ENCODE results near the gene OR6C70. TPM values are rescaled to one million over a fixed set of nuclear protein-coding genes. Genes with fewer than 3 reads are reported as not detected.

Gene OR6C70
- total and polyA plus RNA-seq, 9 of the 15 experiments (the other 6 are each of a cell fraction or from before 2014, with no cell fraction given) = not detected

DNA sequence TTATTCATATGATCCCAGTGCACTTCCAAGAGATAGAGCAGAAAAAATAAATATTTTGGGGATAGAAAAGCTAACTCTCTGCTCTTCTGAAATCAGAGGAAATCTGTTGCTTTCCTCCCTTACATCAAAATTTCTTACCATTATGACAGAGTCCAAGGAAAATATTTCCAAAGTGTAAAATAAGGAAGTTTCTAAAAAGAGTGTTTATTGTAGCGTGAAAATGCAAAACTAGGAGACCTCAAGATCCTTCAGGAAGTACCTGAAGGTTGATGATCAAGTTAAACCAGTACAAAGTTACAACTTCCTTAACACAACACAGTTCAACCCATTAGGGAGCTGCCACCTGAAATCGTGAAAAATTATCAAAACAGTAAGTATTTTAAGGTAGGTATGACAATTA, 26.2 kb downstream of the OR6C70 start, which contains the start of gene OR6C2:
TSS of gene OR6C2 (plus strand) at position 301 of the 400 bp plus-strand sequence. CDS start 8,138 bp downstream, outside the sequence.
- H3K9ac ChIP-seq (ENCODE audit: insufficient read depth in 1 of 2, low read depth in 2 of 2, low read length in 2 of 2) = no peak within 1 kb of the TSS
- no TSS peak for BruUV-seq (replicated peaks)
- H3K9me3 ChIP-seq (replicated peaks; ENCODE audit: control insufficient read depth, insufficient read depth, low read depth, low read length) = no peaks in the 10 kb centered on the region
- no peaks in the 10 kb centered on the region for H4K20me1 ChIP-seq (replicated peaks; ENCODE audit: control insufficient read depth, insufficient read depth, low read length)
- no peaks in the 10 kb centered on the region for H3K36me3 ChIP-seq (ENCODE audit: control insufficient read depth, insufficient read depth, low read length)
- ATAC-seq (no peak), FAIRE-seq (no peak), DNase-seq (ENCODE audit: extremely low read depth in 1 of 4, low spot score in 3 of 4) (no peak)
- intact Hi-C loops (cut with micrococcal nuclease) (loop anchor here (10.0 kb wide), 1 partner anchor 259 kb away; no protein-coding TSS in a partner anchor), in situ Hi-C loops (cut with MboI) (no loop called here)
- H3K4me3 ChIP-seq = no peak within 1 kb of the TSS
- H3K4me1 ChIP-seq (replicated peaks in 1 of 2; ENCODE audit: control insufficient read depth in 2 of 2, insufficient read depth in 2 of 2, low read length in 2 of 2) = no peaks in the 10 kb centered on the region
- H3K9me1 ChIP-seq (ENCODE audit: control insufficient read depth, insufficient read depth, low read length) = no peaks in the 10 kb centered on the region
- 0% methylated on average over 2 of the region's 2 CpGs for WGBS (ENCODE audit: insufficient coverage, low coverage, missing lambda C conversion rate)
- CTCF ChIA-PET (ENCODE audit: low intra/inter-chr PET ratio) = interaction anchor here (0.8 kb wide), 1 partner anchor 176 kb away, joined by 3 read pairs; no protein-coding TSS in a partner anchor
- no peaks in the 10 kb centered on the region for H3K79me2 ChIP-seq (ENCODE audit: control insufficient read depth, insufficient read depth, low read length)
- POLR2A ChIA-PET = no interaction called here
- no peak within 1 kb of the TSS for H3K27ac ChIP-seq (ENCODE audit: extremely low read depth, low read depth, low read length)
- H2AFZ ChIP-seq (ENCODE audit: low read depth, low read length) = no peak within 1 kb of the TSS
- no peak within 1 kb of the TSS for H3K4me2 ChIP-seq (ENCODE audit: insufficient read depth, low read length)
- no peaks in the 10 kb centered on the region for H3K27me3 ChIP-seq (ENCODE audit: control insufficient read depth in 2 of 2, insufficient read depth in 2 of 2, low read length in 2 of 2)
- TF ChIP-seq, protein P1, sequence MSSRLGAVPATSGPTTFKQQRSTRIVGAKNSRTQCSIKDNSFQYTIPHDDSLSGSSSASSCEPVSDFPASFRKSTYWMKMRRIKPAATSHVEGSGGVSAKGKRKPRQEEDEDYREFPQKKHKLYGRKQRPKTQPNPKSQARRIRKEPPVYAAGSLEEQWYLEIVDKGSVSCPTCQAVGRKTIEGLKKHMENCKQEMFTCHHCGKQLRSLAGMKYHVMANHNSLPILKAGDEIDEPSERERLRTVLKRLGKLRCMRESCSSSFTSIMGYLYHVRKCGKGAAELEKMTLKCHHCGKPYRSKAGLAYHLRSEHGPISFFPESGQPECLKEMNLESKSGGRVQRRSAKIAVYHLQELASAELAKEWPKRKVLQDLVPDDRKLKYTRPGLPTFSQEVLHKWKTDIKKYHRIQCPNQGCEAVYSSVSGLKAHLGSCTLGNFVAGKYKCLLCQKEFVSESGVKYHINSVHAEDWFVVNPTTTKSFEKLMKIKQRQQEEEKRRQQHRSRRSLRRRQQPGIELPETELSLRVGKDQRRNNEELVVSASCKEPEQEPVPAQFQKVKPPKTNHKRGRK (tag; IDR thresholded peaks at IDR 0.05) = no peak
- TF ChIP-seq RB1 (IDR thresholded peaks at IDR 0.05; ENCODE audit: low read depth) (no peak), TRIM24 (IDR thresholded peaks at IDR 0.05) (no peak), STAT5B (CRISPR knock-in tag; IDR thresholded peaks at IDR 0.05) (no peak), TRIM28 (IDR thresholded peaks at IDR 0.05) (no peak), ZEB2 (IDR thresholded peaks at IDR 0.05) (no peak), MYBL2 (IDR thresholded peaks at IDR 0.05; ENCODE audit: low read depth) (no peak), MYBL2 (CRISPR knock-in tag; IDR thresholded peaks at IDR 0.05; ENCODE audit: borderline replicate concordance) (no peak), ZNF124 (CRISPR knock-in tag; IDR thresholded peaks at IDR 0.05) (no peak), CTBP1 (IDR thresholded peaks at IDR 0.05; ENCODE audit: borderline replicate concordance) (no peak), ZNF121 (CRISPR knock-in tag; conservative IDR thresholded peaks at IDR 0.05) (no peak)
- TF ChIP-seq, protein P2, sequence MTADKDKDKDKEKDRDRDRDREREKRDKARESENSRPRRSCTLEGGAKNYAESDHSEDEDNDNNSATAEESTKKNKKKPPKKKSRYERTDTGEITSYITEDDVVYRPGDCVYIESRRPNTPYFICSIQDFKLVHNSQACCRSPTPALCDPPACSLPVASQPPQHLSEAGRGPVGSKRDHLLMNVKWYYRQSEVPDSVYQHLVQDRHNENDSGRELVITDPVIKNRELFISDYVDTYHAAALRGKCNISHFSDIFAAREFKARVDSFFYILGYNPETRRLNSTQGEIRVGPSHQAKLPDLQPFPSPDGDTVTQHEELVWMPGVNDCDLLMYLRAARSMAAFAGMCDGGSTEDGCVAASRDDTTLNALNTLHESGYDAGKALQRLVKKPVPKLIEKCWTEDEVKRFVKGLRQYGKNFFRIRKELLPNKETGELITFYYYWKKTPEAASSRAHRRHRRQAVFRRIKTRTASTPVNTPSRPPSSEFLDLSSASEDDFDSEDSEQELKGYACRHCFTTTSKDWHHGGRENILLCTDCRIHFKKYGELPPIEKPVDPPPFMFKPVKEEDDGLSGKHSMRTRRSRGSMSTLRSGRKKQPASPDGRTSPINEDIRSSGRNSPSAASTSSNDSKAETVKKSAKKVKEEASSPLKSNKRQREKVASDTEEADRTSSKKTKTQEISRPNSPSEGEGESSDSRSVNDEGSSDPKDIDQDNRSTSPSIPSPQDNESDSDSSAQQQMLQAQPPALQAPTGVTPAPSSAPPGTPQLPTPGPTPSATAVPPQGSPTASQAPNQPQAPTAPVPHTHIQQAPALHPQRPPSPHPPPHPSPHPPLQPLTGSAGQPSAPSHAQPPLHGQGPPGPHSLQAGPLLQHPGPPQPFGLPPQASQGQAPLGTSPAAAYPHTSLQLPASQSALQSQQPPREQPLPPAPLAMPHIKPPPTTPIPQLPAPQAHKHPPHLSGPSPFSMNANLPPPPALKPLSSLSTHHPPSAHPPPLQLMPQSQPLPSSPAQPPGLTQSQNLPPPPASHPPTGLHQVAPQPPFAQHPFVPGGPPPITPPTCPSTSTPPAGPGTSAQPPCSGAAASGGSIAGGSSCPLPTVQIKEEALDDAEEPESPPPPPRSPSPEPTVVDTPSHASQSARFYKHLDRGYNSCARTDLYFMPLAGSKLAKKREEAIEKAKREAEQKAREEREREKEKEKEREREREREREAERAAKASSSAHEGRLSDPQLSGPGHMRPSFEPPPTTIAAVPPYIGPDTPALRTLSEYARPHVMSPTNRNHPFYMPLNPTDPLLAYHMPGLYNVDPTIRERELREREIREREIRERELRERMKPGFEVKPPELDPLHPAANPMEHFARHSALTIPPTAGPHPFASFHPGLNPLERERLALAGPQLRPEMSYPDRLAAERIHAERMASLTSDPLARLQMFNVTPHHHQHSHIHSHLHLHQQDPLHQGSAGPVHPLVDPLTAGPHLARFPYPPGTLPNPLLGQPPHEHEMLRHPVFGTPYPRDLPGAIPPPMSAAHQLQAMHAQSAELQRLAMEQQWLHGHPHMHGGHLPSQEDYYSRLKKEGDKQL (CRISPR knock-in tag; IDR thresholded peaks at IDR 0.05; ENCODE audit: borderline replicate concordance) = no peak
- TF ChIP-seq, protein P3, sequence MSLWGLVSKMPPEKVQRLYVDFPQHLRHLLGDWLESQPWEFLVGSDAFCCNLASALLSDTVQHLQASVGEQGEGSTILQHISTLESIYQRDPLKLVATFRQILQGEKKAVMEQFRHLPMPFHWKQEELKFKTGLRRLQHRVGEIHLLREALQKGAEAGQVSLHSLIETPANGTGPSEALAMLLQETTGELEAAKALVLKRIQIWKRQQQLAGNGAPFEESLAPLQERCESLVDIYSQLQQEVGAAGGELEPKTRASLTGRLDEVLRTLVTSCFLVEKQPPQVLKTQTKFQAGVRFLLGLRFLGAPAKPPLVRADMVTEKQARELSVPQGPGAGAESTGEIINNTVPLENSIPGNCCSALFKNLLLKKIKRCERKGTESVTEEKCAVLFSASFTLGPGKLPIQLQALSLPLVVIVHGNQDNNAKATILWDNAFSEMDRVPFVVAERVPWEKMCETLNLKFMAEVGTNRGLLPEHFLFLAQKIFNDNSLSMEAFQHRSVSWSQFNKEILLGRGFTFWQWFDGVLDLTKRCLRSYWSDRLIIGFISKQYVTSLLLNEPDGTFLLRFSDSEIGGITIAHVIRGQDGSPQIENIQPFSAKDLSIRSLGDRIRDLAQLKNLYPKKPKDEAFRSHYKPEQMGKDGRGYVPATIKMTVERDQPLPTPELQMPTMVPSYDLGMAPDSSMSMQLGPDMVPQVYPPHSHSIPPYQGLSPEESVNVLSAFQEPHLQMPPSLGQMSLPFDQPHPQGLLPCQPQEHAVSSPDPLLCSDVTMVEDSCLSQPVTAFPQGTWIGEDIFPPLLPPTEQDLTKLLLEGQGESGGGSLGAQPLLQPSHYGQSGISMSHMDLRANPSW (CRISPR knock-in tag; IDR thresholded peaks at IDR 0.05) = no peak

Data from K562 (cell line).